Osteoblast (primary cell): ENCODE measurements around the gene NAA15. TPM values are rescaled to one million over a fixed set of nuclear protein-coding genes. Genes with fewer than 3 reads are reported as not detected.
"Not testable (repeated sequence)": the region's sequence is repeated elsewhere in the genome, so short reads cannot be mapped to it uniquely, and the experiment has no call there.

Experiments
- DNase-seq: peaks from one replicate; pipeline ENCODE4 v3.0.0; 2011; ENCODE audit warnings: low spot score, mixed read lengths; ENCODE audit not compliant: insufficient read length; ENCODE audit errors: missing footprints
- H2AFZ ChIP-seq: 2 replicates; pipeline ENCODE4 v1.6.0; 2011; ENCODE audit warnings: mild to moderate bottlenecking, low read length
- H3K27ac ChIP-seq: 2 replicates; pipeline ENCODE4 v1.5.1; 2011; ENCODE audit warnings: mild to moderate bottlenecking, low read depth, low read length, moderate library complexity
- H3K27me3 ChIP-seq: 2 replicates; pipeline ENCODE4 v1.6.0; 2012; ENCODE audit warnings: mild to moderate bottlenecking, control low read depth, inconsistent platforms, low read length, moderate library complexity; ENCODE audit not compliant: insufficient read depth
- H3K36me3 ChIP-seq: 2 replicates; pipeline ENCODE4 v1.5.1; 2011; ENCODE audit warnings: mild to moderate bottlenecking, low read length, control low read depth, moderate library complexity; ENCODE audit not compliant: insufficient read depth
- H3K4me1 ChIP-seq: 2 replicates; pipeline ENCODE4 v1.5.1; 2011; ENCODE audit warnings: mild to moderate bottlenecking, low read length, control low read depth, moderate library complexity; ENCODE audit not compliant: insufficient read depth
- H3K4me2 ChIP-seq: 2 replicates; pipeline ENCODE4 v1.6.0; 2011; ENCODE audit warnings: mild to moderate bottlenecking, low read length; ENCODE audit not compliant: insufficient read depth
- H3K4me3 ChIP-seq: fragments of 200-600 bp; sonication (generic); 3 replicates; pipeline ENCODE4 v1.5.1; 2012; ENCODE audit warnings: mild to moderate bottlenecking, low read length, inconsistent platforms; ENCODE audit not compliant: insufficient read depth
- H3K79me2 ChIP-seq: 2 replicates; pipeline ENCODE4 v1.6.0; 2012; ENCODE audit warnings: mild to moderate bottlenecking, low read length, control low read depth, inconsistent platforms; ENCODE audit not compliant: insufficient read depth
- H3K9me3 ChIP-seq: 2 replicates; pipeline ENCODE4 v1.5.1; 2011; ENCODE audit warnings: low read depth, low read length, control low read depth
- H4K20me1 ChIP-seq: 2 replicates; pipeline ENCODE4 v1.6.0; 2012; ENCODE audit warnings: mild to moderate bottlenecking, low read length, control low read depth; ENCODE audit not compliant: insufficient read depth
- CTCF ChIP-seq: IDR thresholded peaks from 2 replicates; pipeline ENCODE4 v1.5.1; 2011; ENCODE audit warnings: mild to moderate bottlenecking, low read depth, low read length, moderate library complexity; ENCODE audit errors: extremely low read depth
- total RNA-seq: library from RNA; depleted of rRNA; stranded (reverse); fragments of >200 nt; gene quantifications from 2 replicates; pipeline ENCODE4 v1.2.3, GENCODE V29; 2012

NAA15 gene
- total RNA-seq, 1 donor, result 33.3 TPM

GRCh38 chr4:139301821-139302611, 711 bp downstream of the NAA15 start, which contains the start of gene NDUFC1:
Gene NDUFC1, minus strand, starts transcription at chr4:139302477. Its CDS starts 6,679 bp downstream, at chr4:139295798.
- H3K4me2 ChIP-seq, result peak within 1 kb of the TSS; percentile 91
- TF ChIP-seq CTCF, result peak; percentile 18
- H3K9me3 ChIP-seq, result no peaks in the 10 kb centered on the region
- H3K4me3 ChIP-seq, result peak within 1 kb of the TSS; percentile 95
- peaks cover 33% of the 10 kb centered on the region for H4K20me1 ChIP-seq
- H3K79me2 ChIP-seq, result peaks cover 64% of the 10 kb centered on the region
- peak within 1 kb of the TSS; percentile 95 for H2AFZ ChIP-seq
- peak; percentile 72 for DNase-seq
- H3K27ac ChIP-seq, result peak within 1 kb of the TSS; percentile 82
- H3K4me1 ChIP-seq, result peaks cover 20% of the 10 kb centered on the region
- no peaks in the 10 kb centered on the region for H3K27me3 ChIP-seq
- H3K36me3 ChIP-seq, result peaks cover 9% of the 10 kb centered on the region

- Histone ChIP-seq H3K27ac (no peak overlapping the region), H3K36me3 (peaks cover 16% of the 10 kb centered on the region), H3K4me1 (peaks cover 10% of the 10 kb centered on the region), H3K27me3 (no peaks in the 10 kb centered on the region), H3K9me3 (no peaks in the 10 kb centered on the region), H3K79me2 (peaks cover 86% of the 10 kb centered on the region), H2AFZ (no peak overlapping the region), H3K4me2 (no peak overlapping the region), H3K4me3 (no peak overlapping the region), H4K20me1 (peaks cover 41% of the 10 kb centered on the region)
- TF ChIP-seq CTCF, result no peak
- DNase-seq, result no peak
Measured at GRCh38 chr4:139304920-139305319, 3.6 kb downstream of the NAA15 start.

- H4K20me1 ChIP-seq, result peaks cover 37% of the 10 kb centered on the region
- peaks cover 7% of the 10 kb centered on the region for H3K36me3 ChIP-seq
- H3K27me3 ChIP-seq, result no peaks in the 10 kb centered on the region
- H3K4me1 ChIP-seq, result no peaks in the 10 kb centered on the region
- H3K4me2 ChIP-seq, result no peak overlapping the region
- peaks cover 98% of the 10 kb centered on the region for H3K79me2 ChIP-seq
- no peak for TF ChIP-seq CTCF
- H3K9me3 ChIP-seq, result no peaks in the 10 kb centered on the region
- no peak overlapping the region for H3K4me3 ChIP-seq
- DNase-seq, result no peak
- no peak overlapping the region for H2AFZ ChIP-seq
- H3K27ac ChIP-seq, result peak overlapping the region; percentile 13
Measured at GRCh38 chr4:139311909-139312308, 10.6 kb downstream of the NAA15 start.

- Histone ChIP-seq H3K4me3 (no peak overlapping the region), H3K4me2 (no peak overlapping the region), H3K79me2 (peaks cover 98% of the 10 kb centered on the region), H3K4me1 (no peaks in the 10 kb centered on the region), H3K36me3 (peaks cover 7% of the 10 kb centered on the region), H3K27ac (peak overlapping the region; percentile 14), H2AFZ (no peak overlapping the region), H3K27me3 (no peaks in the 10 kb centered on the region), H3K9me3 (no peaks in the 10 kb centered on the region), H4K20me1 (peaks cover 37% of the 10 kb centered on the region)
- no peak for TF ChIP-seq CTCF
- peak; percentile 57 for DNase-seq
Measured at GRCh38 chr4:139312552-139313332, 11.4 kb downstream of the NAA15 start.

- peaks cover 98% of the 10 kb centered on the region for H3K79me2 ChIP-seq
- H3K4me2 ChIP-seq, H3K27me3 ChIP-seq, H3K36me3 ChIP-seq, DNase-seq, H3K4me1 ChIP-seq, H3K4me3 ChIP-seq, H3K9me3 ChIP-seq, H2AFZ ChIP-seq: not testable (repeated sequence)
- peak overlapping the region; percentile 14 for H3K27ac ChIP-seq
- peaks cover 38% of the 10 kb centered on the region for H4K20me1 ChIP-seq
Measured at GRCh38 chr4:139313414-139313813, 12.1 kb downstream of the NAA15 start.
